ENCODE measurements around the gene AGPAT4.

GRCh38 chr6:161166176-161166575 is 107.7 kb downstream of the AGPAT4 start:
- TF ChIP-seq CTCF (IDR thresholded peaks at IDR 0.05) = no peak
- TF ChIP-seq POLR2A (IDR thresholded peaks at IDR 0.05; ENCODE audit: low read length) = no peak

Measured in A549 (cell line).